KMS-11 (cell line): ENCODE data around the gene IRF8.

Experiments used
- H2AFZ ChIP-seq: fragments of 200-600 bp; sonication (generic); 2 replicates; pipeline ENCODE4 v1.6.1; 2016; ENCODE audit warnings: antibody characterized with exemption, mixed run types, low read depth
- H3K27ac ChIP-seq: fragments of 200-600 bp; sonication (generic); 2 replicates; pipeline ENCODE4 v1.6.1; 2016; ENCODE audit warnings: mild to moderate bottlenecking, mixed run types
- H3K27me3 ChIP-seq: fragments of 200-600 bp; sonication (generic); 2 replicates; pipeline ENCODE4 v1.6.1; 2017; ENCODE audit warnings: mild to moderate bottlenecking, low read depth, mixed run types, moderate library complexity; ENCODE audit not compliant: insufficient read depth
- H3K36me3 ChIP-seq: fragments of 200-600 bp; sonication (generic); 2 replicates; pipeline ENCODE4 v1.6.1; 2017; ENCODE audit warnings: mild to moderate bottlenecking, mixed run types; ENCODE audit not compliant: insufficient read depth
- H3K4me1 ChIP-seq: fragments of 200-600 bp; sonication (generic); 2 replicates; pipeline ENCODE4 v1.6.1; 2016; ENCODE audit warnings: mild to moderate bottlenecking, low read depth, mixed run types; ENCODE audit not compliant: poor library complexity, severe bottlenecking
- H3K4me2 ChIP-seq: fragments of 200-600 bp; sonication (generic); 2 replicates; pipeline ENCODE4 v1.7.0; 2016; ENCODE audit warnings: mild to moderate bottlenecking, mixed run types
- H3K4me3 ChIP-seq: fragments of 200-600 bp; sonication (generic); IDR thresholded peaks from 2 replicates; pipeline ENCODE4 v1.6.1; 2017; ENCODE audit warnings: low read depth, low read length, mixed read lengths; ENCODE audit not compliant: insufficient read depth
- H3K79me2 ChIP-seq: fragments of 200-600 bp; sonication (generic); 2 replicates; pipeline ENCODE4 v1.6.1; 2016; ENCODE audit warnings: low read depth, mixed run types; ENCODE audit not compliant: insufficient read depth
- H3K9ac ChIP-seq: fragments of 200-600 bp; sonication (generic); 2 replicates; pipeline ENCODE4 v1.6.1; 2016; ENCODE audit warnings: mild to moderate bottlenecking, mixed run types
- H4K20me1 ChIP-seq: fragments of 200-600 bp; sonication (generic); 2 replicates; pipeline ENCODE4 v1.6.1; 2016; ENCODE audit warnings: mild to moderate bottlenecking, mixed run types; ENCODE audit not compliant: insufficient read depth
- TF ChIP-seq, protein P1 (sequence below): fragments of 200-600 bp; sonication (generic); conservative IDR thresholded peaks from 2 replicates; pipeline ENCODE4 v1.6.1; 2017; ENCODE audit warnings: low read depth, mild to moderate bottlenecking, antibody characterized with exemption, low read length, moderate library complexity, mixed read lengths

The IRF8 gene

DNA sequence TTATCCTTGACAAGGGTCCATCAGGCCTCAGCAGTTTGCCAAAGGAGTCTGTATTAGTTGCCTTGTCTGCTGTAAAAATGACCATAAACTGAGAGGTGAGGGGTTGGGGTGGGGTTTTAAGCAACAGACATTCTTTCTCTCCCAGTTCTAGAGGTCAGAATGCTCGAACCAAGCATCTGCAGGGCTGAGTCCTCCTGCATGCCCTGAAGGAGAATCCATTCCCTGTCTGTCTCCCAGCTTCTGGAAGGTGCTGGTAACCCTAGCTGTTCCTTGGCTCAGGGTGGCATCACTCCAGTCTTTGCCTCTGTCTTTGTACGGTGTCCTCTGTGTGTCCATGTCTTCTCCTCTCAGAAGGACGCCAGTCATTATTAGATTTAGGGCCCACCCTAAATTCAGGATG, 17.5 kb upstream of the IRF8 start:
- H3K4me1 ChIP-seq: no peaks in the 10 kb centered on the region
- no peaks in the 10 kb centered on the region for H3K36me3 ChIP-seq
- peaks cover 19% of the 10 kb centered on the region; the same call in 1 of the 2 replicates for H3K27me3 ChIP-seq
- no peaks in the 10 kb centered on the region for H3K79me2 ChIP-seq
- H4K20me1 ChIP-seq: no peaks in the 10 kb centered on the region
- no peak overlapping the region for H3K4me3 ChIP-seq
- no peak overlapping the region for H2AFZ ChIP-seq
- no peak overlapping the region for H3K4me2 ChIP-seq
- no peak overlapping the region for H3K27ac ChIP-seq
- TF ChIP-seq, protein P1, sequence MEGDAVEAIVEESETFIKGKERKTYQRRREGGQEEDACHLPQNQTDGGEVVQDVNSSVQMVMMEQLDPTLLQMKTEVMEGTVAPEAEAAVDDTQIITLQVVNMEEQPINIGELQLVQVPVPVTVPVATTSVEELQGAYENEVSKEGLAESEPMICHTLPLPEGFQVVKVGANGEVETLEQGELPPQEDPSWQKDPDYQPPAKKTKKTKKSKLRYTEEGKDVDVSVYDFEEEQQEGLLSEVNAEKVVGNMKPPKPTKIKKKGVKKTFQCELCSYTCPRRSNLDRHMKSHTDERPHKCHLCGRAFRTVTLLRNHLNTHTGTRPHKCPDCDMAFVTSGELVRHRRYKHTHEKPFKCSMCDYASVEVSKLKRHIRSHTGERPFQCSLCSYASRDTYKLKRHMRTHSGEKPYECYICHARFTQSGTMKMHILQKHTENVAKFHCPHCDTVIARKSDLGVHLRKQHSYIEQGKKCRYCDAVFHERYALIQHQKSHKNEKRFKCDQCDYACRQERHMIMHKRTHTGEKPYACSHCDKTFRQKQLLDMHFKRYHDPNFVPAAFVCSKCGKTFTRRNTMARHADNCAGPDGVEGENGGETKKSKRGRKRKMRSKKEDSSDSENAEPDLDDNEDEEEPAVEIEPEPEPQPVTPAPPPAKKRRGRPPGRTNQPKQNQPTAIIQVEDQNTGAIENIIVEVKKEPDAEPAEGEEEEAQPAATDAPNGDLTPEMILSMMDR: no peak
- no peak overlapping the region for H3K9ac ChIP-seq

DNA sequence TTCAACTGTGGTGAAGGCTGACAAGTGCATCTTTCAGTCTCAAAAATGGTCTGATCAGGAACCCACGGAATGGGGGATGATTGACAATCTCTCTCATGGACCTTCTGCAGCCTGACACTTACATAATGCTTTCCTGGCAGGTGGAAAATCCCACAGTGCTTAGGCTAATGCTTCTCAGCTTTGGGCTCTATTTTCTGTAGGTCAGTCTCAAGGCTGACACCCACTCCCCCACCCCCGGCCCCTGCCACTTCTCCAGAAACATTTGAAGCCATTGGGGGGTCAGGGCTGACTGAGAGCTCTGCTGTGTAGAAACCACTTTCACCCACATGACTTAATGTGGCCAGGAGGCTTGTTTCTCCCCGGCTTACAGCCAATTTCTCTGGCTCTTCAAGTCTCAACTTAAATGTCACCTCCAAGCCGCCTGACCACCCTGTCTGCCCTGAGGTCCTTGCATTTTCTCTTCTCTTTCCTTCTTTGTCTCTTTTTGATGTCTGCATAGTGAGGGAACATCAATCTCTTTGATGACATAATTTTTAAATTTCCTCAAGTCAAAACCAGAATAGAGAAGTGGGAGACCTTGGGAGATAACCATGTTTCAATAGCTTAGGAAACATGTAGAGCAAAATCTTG, 16.7 kb upstream of the IRF8 start:
- no peak overlapping the region for H2AFZ ChIP-seq
- H3K36me3 ChIP-seq: no peaks in the 10 kb centered on the region
- H4K20me1 ChIP-seq: no peaks in the 10 kb centered on the region
- H3K27ac ChIP-seq: no peak overlapping the region
- TF ChIP-seq, protein P1: no peak
- H3K4me1 ChIP-seq: no peaks in the 10 kb centered on the region
- no peaks in the 10 kb centered on the region for H3K79me2 ChIP-seq
- peaks cover 24% of the 10 kb centered on the region; the same call in 1 of the 2 replicates for H3K27me3 ChIP-seq
- no peak overlapping the region for H3K9ac ChIP-seq
- H3K4me2 ChIP-seq: no peak overlapping the region
- H3K4me3 ChIP-seq: no peak overlapping the region

DNA sequence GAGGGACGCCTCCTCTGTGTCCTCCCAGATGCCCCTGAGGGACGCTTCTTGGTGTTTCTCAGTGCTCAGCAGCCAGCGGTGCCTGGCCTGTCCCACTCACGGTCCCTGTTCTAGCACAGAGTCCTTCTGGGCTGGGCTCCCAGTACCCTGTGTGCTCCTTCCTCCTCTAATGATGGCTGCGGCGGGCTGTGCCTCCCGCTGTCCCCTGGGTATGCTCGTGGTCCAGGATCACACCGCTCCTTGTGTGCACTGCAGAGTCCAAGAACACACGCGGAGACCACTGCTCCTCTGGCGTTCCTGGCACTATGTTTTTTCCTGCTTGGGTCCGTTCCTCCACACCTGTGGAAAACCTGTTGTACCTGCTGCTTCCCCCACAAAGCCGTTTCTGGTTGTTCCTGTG, 15.1 kb upstream of the IRF8 start:
- Histone ChIP-seq H3K36me3 (no peaks in the 10 kb centered on the region), H4K20me1 (no peaks in the 10 kb centered on the region), H3K79me2 (no peaks in the 10 kb centered on the region), H3K27me3 (peaks cover 24% of the 10 kb centered on the region; the same call in 1 of the 2 replicates), H3K4me2 (no peak overlapping the region), H2AFZ (no peak overlapping the region), H3K4me3 (no peak overlapping the region), H3K4me1 (no peaks in the 10 kb centered on the region), H3K27ac (no peak overlapping the region), H3K9ac (no peak overlapping the region)
- TF ChIP-seq, protein P1: no peak

DNA sequence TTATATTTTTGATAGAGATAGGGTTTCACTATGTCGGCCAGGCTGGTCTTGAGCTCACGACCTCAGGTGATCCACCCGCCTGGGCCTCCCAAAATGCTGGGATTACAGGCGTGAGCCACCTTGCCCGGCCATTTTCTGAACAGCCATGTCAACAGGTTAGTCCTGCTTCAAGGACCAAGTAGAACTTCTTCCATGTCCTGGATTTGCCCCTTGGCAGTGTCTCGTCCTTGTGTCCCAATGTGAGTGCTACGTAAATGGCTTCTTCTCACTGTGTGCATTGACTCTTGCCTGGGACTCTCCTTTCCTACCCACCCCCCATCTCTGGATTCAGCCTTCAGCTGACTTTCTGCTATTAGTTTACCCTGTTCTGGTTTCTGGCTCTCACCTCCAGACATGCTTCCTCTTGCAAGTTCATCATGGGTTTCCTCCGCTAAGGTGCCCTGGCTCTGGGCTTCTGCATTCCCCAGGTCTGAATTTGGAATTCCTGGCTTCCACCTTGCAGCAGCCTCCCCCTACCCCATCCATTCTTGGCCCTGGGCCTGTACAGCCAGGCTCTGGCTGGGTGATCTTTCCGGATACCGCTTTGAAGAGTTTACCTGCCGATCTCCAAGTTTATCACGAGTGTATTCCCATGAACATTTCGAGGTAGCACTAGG, 14.0 kb upstream of the IRF8 start:
- Histone ChIP-seq H3K9ac (no peak overlapping the region), H3K4me3 (no peak overlapping the region), H3K79me2 (no peaks in the 10 kb centered on the region), H3K36me3 (no peaks in the 10 kb centered on the region), H3K27ac (no peak overlapping the region), H4K20me1 (no peaks in the 10 kb centered on the region), H2AFZ (no peak overlapping the region), H3K4me2 (no peak overlapping the region), H3K27me3 (peaks cover 27% of the 10 kb centered on the region; the same call in 1 of the 2 replicates), H3K4me1 (no peaks in the 10 kb centered on the region)
- TF ChIP-seq, protein P1: no peak
